22Rv1 (cell line): Measurements from ENCODE around the gene PKN2.

Experiments
- CTCF ChIP-seq: fragments of 450-650 bp; IDR thresholded peaks from 2 replicates; pipeline ENCODE4 v1.5.1; 2017; ENCODE audit warnings: mild to moderate bottlenecking
- ZFX ChIP-seq: fragments of 450-650 bp; IDR thresholded peaks from 2 replicates; pipeline ENCODE4 v1.6.1; 2017; ENCODE audit warnings: antibody characterized with exemption, borderline replicate concordance

- no peak for TF ChIP-seq CTCF
- no peak for TF ChIP-seq ZFX
These were observed 24.5 kb upstream of the PKN2 start for GRCh38 chr1:88659552-88659951.
